Naive thymus-derived CD4-positive, alpha-beta T cell (primary cell): Measurements from ENCODE around the gene GON7. TPM values are rescaled to one million over a fixed set of nuclear protein-coding genes. Genes with fewer than 3 reads are reported as not detected.
"Not testable (repeated sequence)": the region's sequence is repeated elsewhere in the genome, so short reads cannot be mapped to it uniquely, and the experiment has no call there.

Source experiments
- ATAC-seq: fragments of 150-1000 bp; cut with Tn5 transposase; 2 replicates; pipeline ENCODE4 v1.10.0; 2021; ENCODE audit warnings: mild to moderate bottlenecking, moderate library complexity
- CTCF ChIA-PET: fragments of 350-600 bp; sonication (Branson Sonifier 250); formaldehyde crosslinking; loops from one replicate; lab custom pipeline; 2021; ENCODE audit warnings: antibody characterized with exemption; lab: Charles Lee
- POLR2A ChIA-PET: fragments of 350-600 bp; sonication (Branson Sonifier 250); formaldehyde crosslinking; loops from one replicate; lab custom pipeline; 2021; ENCODE audit warnings: antibody characterized with exemption, inconsistent platforms; lab: Charles Lee
- DNase-seq, 9 donors: peaks; one replicate each; pipeline versions ENCODE4 v3.0.0 to v3.0.0-alpha.2; 2020 to 2022; ENCODE audit warnings: mixed read lengths in 1 of 9
- H3K27ac ChIP-seq: one replicate; pipeline ENCODE4 v1.7.0; 2013; ENCODE audit warnings: mild to moderate bottlenecking, low read depth, low read length, moderate library complexity
- H3K27me3 ChIP-seq, 2 donors: one replicate each; pipeline ENCODE4 v1.7.0; 2013; ENCODE audit warnings: low read length in 2 of 2, mild to moderate bottlenecking in 2 of 2, moderate library complexity in 2 of 2; ENCODE audit not compliant: control insufficient read depth in 2 of 2, insufficient read depth in 2 of 2
- H3K36me3 ChIP-seq, 3 experiments: 1 replicate in 2 of 3; 2 replicates in 1 of 3; pipeline ENCODE4 v1.7.0; 2013; ENCODE audit warnings: low read length in 3 of 3, mild to moderate bottlenecking in 3 of 3, moderate library complexity in 1 of 3; ENCODE audit not compliant: insufficient read depth in 3 of 3, control insufficient read depth in 2 of 3
- H3K4me1 ChIP-seq, 2 donors: one replicate each; pipeline ENCODE4 v1.7.0; 2013; ENCODE audit warnings: low read length in 2 of 2, mild to moderate bottlenecking in 2 of 2, moderate library complexity in 1 of 2; ENCODE audit not compliant: control insufficient read depth in 2 of 2, insufficient read depth in 2 of 2
- H3K4me3 ChIP-seq: 2 replicates; pipeline ENCODE4 v1.7.0; 2013; ENCODE audit warnings: mild to moderate bottlenecking, low read length
- H3K9me3 ChIP-seq, 3 experiments: 1 replicate in 2 of 3; 2 replicates in 1 of 3; pipeline ENCODE4 v1.7.0; 2013; ENCODE audit warnings: low read length in 3 of 3; ENCODE audit not compliant: control insufficient read depth in 2 of 3
- H3K27ac Mint-ChIP-seq, 9 donors: one replicate each; pipeline ENCODE4 v1.8.0; 2020 to 2022; ENCODE audit warnings: mixed read lengths in 9 of 9, mild to moderate bottlenecking in 8 of 9, moderate library complexity in 5 of 9, inconsistent platforms in 2 of 9
- H3K27me3 Mint-ChIP-seq, 5 donors: one replicate each; pipeline ENCODE4 v1.8.0; 2021 to 2022; ENCODE audit warnings: mixed read lengths in 5 of 5, mild to moderate bottlenecking in 1 of 5
- H3K36me3 Mint-ChIP-seq, 5 donors: one replicate each; pipeline ENCODE4 v1.8.0; 2020 to 2022; ENCODE audit warnings: mixed read lengths in 5 of 5, mild to moderate bottlenecking in 3 of 5, inconsistent platforms in 1 of 5
- H3K4me1 Mint-ChIP-seq, 7 donors: one replicate each; pipeline ENCODE4 v1.8.0; 2020 to 2022; ENCODE audit warnings: mixed read lengths in 7 of 7, mild to moderate bottlenecking in 3 of 7, inconsistent platforms in 1 of 7
- H3K4me3 Mint-ChIP-seq, 10 donors: one replicate each; pipeline ENCODE4 v1.8.0; 2020 to 2022; ENCODE audit warnings: mild to moderate bottlenecking in 10 of 10, mixed read lengths in 10 of 10, moderate library complexity in 6 of 10, inconsistent platforms in 2 of 10
- H3K9me3 Mint-ChIP-seq, 11 donors: one replicate each; pipeline ENCODE4 v1.8.0; 2020 to 2022; ENCODE audit warnings: mixed read lengths in 11 of 11, mild to moderate bottlenecking in 4 of 11, inconsistent platforms in 1 of 11, moderate library complexity in 1 of 11
- intact Hi-C, 2 donors: fragments of 100-400 bp; cut with micrococcal nuclease; formaldehyde crosslinking; loops; one replicate each; pipeline ENCODE4 v1.15.1; 2023
- polyA plus RNA-seq, 2 donors: library from polyadenylated mRNA; unstranded; fragments of 300-500 nt; fragmentation: Illumina TruSeq; gene quantifications; one replicate each; pipeline ENCODE4 v1.2.3, GENCODE V29; 2021
- total RNA-seq, 6 experiments: library from RNA in 5 of 6; stranded (reverse) in 5 of 6; gene quantifications; 1 replicate in 5 of 6; 2 replicates in 1 of 6; pipeline ENCODE4 v1.2.3 and lab custom pipeline; 2021 to 2026

Gene GON7
- total and polyA plus RNA-seq, 7 experiments from 2014 or later = 3.5 to 19.2 (median 11.2) TPM

DNA sequence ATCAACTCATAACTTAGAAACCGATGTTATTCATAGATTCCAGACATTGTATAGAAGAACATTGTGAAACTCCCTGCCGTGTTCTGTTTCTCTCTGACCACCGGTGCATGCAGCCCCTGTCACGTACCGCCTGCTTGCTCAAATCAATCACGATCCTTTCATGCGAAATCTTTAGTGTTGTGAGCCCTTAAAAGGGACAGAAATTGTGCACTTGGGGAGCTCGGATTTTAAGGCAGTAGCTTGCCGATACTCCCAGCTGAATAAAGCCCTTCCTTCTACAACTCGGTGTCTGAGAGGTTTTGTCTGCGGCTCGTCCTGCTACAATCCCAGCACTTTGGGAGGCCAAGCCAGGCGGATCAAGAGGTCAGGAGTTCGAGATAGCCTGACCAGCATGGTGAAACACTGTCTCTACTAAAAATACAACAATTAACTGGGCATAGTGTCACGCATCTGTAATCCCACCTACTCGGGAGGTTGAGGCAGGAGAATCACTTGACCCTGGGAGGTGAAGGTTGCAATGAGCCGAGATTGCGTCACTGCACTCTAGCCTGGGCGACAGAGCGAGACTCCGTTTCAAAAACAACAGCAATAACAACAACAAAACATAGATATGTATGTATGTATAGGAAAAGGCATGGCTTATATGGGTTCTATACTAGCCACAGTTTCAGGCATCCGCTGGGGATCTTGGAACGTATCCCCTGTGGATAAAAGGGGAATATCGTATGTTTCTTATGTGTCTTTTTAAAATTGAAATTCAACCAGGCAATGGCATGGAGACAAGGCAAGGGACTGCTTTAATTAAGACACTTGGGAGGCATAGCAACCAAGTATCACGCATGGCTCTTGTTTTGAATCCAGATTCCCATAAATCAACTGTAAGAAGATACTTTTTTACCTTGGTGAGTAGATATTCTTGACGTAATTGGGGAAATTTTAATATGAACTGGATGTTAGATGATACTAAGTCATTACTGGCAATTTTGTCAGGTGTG lies 41.3 kb downstream of the GON7 start:
- H3K4me1 Mint-ChIP-seq, CTCF ChIA-PET, H3K9me3 ChIP-seq, H3K27ac ChIP-seq, DNase-seq, H3K27me3 Mint-ChIP-seq, POLR2A ChIA-PET, H3K4me1 ChIP-seq, H3K9me3 Mint-ChIP-seq, H3K4me3 ChIP-seq, H3K27me3 ChIP-seq, H3K36me3 ChIP-seq, H3K4me3 Mint-ChIP-seq, ATAC-seq, H3K36me3 Mint-ChIP-seq, H3K27ac Mint-ChIP-seq, intact Hi-C loops: not testable (repeated sequence)

- H3K4me3 ChIP-seq = no peak overlapping the region
- Mint-ChIP-seq H3K27ac (no peak overlapping the region), H3K4me3 (no peak overlapping the region), H3K9me3 (no peaks in the 10 kb centered on the region), H3K27me3 (no peaks in the 10 kb centered on the region), H3K4me1 (no peaks in the 10 kb centered on the region), H3K36me3 (no peaks in the 10 kb centered on the region)
- H3K36me3 ChIP-seq = no peaks in the 10 kb centered on the region
- H3K27ac ChIP-seq = no peak overlapping the region
- ChIA-PET POLR2A (no interaction called here), CTCF (interaction anchor here (0.6 kb wide), 1 partner anchor 20 kb away, joined by 5 read pairs; no protein-coding TSS in a partner anchor)
- no peaks in the 10 kb centered on the region for H3K9me3 ChIP-seq
- H3K27me3 ChIP-seq = no peaks in the 10 kb centered on the region
- DNase-seq = no peak
- no peak for ATAC-seq
- H3K4me1 ChIP-seq = no peaks in the 10 kb centered on the region
- intact Hi-C loops = no loop called here
Measured at GRCh38 chr14:93163564-93163963, 43.3 kb downstream of the GON7 start.

DNA sequence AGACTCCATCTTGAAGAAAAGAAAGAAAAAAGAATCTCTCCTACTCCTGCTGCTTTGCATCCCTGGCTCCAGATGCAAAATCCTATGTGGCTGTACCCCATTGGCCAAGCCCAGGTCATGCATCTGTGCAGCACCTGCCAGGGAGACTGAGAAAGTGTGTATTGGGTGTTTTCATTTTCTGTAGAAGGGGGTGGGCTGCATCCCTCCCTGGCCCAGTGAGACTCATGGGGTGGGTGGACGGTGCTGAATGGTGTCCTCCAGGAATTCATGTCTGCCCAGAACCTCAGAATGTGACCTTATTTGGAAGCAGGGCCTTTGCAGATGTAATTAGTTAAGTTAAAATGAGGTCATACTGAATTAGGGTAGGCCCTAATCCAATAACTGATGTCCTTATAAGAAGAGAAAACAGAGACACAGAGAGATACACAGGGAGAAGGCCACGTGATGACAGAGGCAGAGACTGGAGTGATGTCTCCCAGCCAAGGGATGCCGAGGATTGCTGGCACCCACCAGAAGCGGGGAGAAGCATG lies 45.4 kb downstream of the GON7 start:
- Mint-ChIP-seq H3K27ac (no peak overlapping the region), H3K27me3 (no peaks in the 10 kb centered on the region), H3K36me3 (no peaks in the 10 kb centered on the region), H3K4me1 (no peaks in the 10 kb centered on the region), H3K9me3 (no peaks in the 10 kb centered on the region), H3K4me3 (no peak overlapping the region)
- ChIA-PET CTCF (no interaction called here), POLR2A (no interaction called here)
- H3K27me3 ChIP-seq = no peaks in the 10 kb centered on the region
- H3K36me3 ChIP-seq = no peaks in the 10 kb centered on the region
- H3K4me1 ChIP-seq = no peaks in the 10 kb centered on the region
- DNase-seq (no peak), ATAC-seq (no peak)
- H3K4me3 ChIP-seq = no peak overlapping the region
- H3K9me3 ChIP-seq = no peaks in the 10 kb centered on the region
- intact Hi-C loops = no loop called here
- H3K27ac ChIP-seq = no peak overlapping the region

DNA sequence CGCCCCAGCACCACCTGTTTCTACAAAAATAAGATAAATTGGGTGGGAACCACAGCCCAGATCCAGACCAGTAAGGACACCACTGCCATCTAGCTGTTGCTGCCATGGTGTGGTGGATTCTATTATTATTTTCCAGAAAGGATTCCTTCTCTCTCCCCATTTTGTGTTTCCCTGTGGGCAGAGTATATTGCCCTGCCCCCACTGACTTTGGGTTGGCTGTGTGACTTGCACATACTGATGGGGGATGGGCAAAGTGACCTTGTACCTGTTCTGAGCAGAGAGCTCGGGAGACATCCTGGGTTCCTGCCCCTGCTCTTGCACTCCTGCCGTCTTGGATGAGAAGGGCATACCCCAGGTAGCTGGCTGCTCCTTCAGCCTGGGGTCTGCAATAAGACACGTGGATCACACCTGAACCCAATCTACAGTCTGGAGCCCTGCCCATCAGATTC lies 46.5 kb downstream of the GON7 start:
- DNase-seq (no peak), ATAC-seq (peak; percentile 38)
- ChIA-PET CTCF (no interaction called here), POLR2A (no interaction called here)
- H3K36me3 Mint-ChIP-seq = no peaks in the 10 kb centered on the region
- H3K36me3 ChIP-seq = no peaks in the 10 kb centered on the region
- no peaks in the 10 kb centered on the region for H3K9me3 Mint-ChIP-seq
- no peak overlapping the region for H3K4me3 Mint-ChIP-seq
- intact Hi-C loops = loop anchor here in 1 of 2 donors (1.0 kb wide), 1 partner anchor 47 kb away; no protein-coding TSS in a partner anchor
- no peak overlapping the region for H3K27ac ChIP-seq
- no peaks in the 10 kb centered on the region for H3K27me3 Mint-ChIP-seq
- no peaks in the 10 kb centered on the region for H3K4me1 ChIP-seq
- H3K27me3 ChIP-seq = no peaks in the 10 kb centered on the region
- H3K9me3 ChIP-seq = no peaks in the 10 kb centered on the region
- no peak overlapping the region for H3K4me3 ChIP-seq
- peak overlapping the region in 1 of 9 donors; percentile 57 for H3K27ac Mint-ChIP-seq
- no peaks in the 10 kb centered on the region for H3K4me1 Mint-ChIP-seq

- H3K36me3 ChIP-seq, ATAC-seq: not testable (repeated sequence)
- CTCF ChIA-PET = interaction anchor here (0.7 kb wide), 1 partner anchor 18 kb away, joined by 3 read pairs; no protein-coding TSS in a partner anchor
Measured at GRCh38 chr14:93159625-93160352, 47.1 kb downstream of the GON7 start.

DNA sequence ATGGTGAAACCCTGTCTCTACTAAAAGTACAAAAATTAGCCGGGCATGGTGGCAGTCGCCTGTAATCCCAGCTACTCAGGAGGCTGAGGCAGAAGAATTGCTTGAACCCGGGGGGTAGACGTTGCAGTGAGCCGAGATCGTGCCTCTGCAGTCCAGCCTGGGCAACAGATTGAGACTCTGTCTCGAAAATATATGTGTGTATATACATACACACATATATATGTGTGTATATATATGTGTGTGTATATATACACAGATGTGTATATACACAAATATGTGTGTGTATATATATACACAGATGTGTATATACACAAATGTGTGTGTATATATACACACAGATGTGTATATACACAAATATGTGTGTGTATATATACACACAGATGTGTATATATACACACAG lies 48.5 kb downstream of the GON7 start:
- H3K27ac ChIP-seq, H3K4me3 ChIP-seq, intact Hi-C loops, DNase-seq, H3K36me3 Mint-ChIP-seq, H3K27ac Mint-ChIP-seq, H3K36me3 ChIP-seq, POLR2A ChIA-PET, H3K4me3 Mint-ChIP-seq, H3K27me3 Mint-ChIP-seq, CTCF ChIA-PET, H3K4me1 Mint-ChIP-seq, H3K9me3 ChIP-seq, ATAC-seq, H3K9me3 Mint-ChIP-seq, H3K4me1 ChIP-seq, H3K27me3 ChIP-seq: not testable (repeated sequence)

More at GRCh38 chr14:93159625-93160352, 47.1 kb downstream of the GON7 start:
- H3K36me3 Mint-ChIP-seq, H3K9me3 Mint-ChIP-seq, H3K27me3 Mint-ChIP-seq, POLR2A ChIA-PET, H3K27me3 ChIP-seq, H3K9me3 ChIP-seq, DNase-seq, H3K27ac Mint-ChIP-seq, H3K4me1 Mint-ChIP-seq, H3K4me1 ChIP-seq, H3K4me3 Mint-ChIP-seq, H3K27ac ChIP-seq, H3K4me3 ChIP-seq: not testable (repeated sequence)
- intact Hi-C loops = loop anchor here in 1 of 2 donors (1.0 kb wide), 1 partner anchor 46 kb away; no protein-coding TSS in a partner anchor
